ENCODE results near the gene TMEM239. TPM values are rescaled to one million over a fixed set of nuclear protein-coding genes. Genes with fewer than 3 reads are reported as not detected.

Gene TMEM239
- total RNA-seq, 3 donors from 2014 or later = under 0.01 TPM; not detected in 2

GRCh38 chr20:2799688-2800520, 16.3 kb upstream of the TMEM239 start:
- TF ChIP-seq POLR2A (IDR thresholded peaks at IDR 0.05) (no peak), CTCF (IDR thresholded peaks at IDR 0.05) (no peak), POLR2AphosphoS5 (IDR thresholded peaks at IDR 0.05) (no peak)
- H3K4me1 ChIP-seq = no peaks in the 10 kb centered on the region
- H3K36me3 ChIP-seq = no peaks in the 10 kb centered on the region
- no peaks in the 10 kb centered on the region for H3K9me3 ChIP-seq
- H3K27ac ChIP-seq = peak overlapping the region in 1 of 2 donors; percentile 27
- intact Hi-C loops (cut with DNase I; ENCODE audit: low total_unique reads) = no loop called here
- DNase-seq (ENCODE audit: low spot score in 2 of 2) = no peak
- H3K4me3 ChIP-seq = peak overlapping the region; percentile 40 to 70 (median 48)
- H3K27me3 ChIP-seq = peaks cover 0 to 10% of the 10 kb centered on the region in 2 donors

- Histone ChIP-seq H3K36me3 (no peaks in the 10 kb centered on the region), H3K27me3 (peaks cover 0 to 18% of the 10 kb centered on the region in 2 donors), H3K4me3 (peak within 1 kb of the TSS; percentile 40 to 70 (median 48)), H3K4me1 (no peaks in the 10 kb centered on the region), H3K27ac (peak within 1 kb of the TSS; percentile 18 to 27), H3K9me3 (no peaks in the 10 kb centered on the region)
- intact Hi-C loops (cut with DNase I; ENCODE audit: low total_unique reads) = no loop called here
- no peak for TF ChIP-seq POLR2AphosphoS5 (IDR thresholded peaks at IDR 0.05)
- TF ChIP-seq POLR2A (IDR thresholded peaks at IDR 0.05) = no peak
- TF ChIP-seq CTCF (IDR thresholded peaks at IDR 0.05) = no peak
- DNase-seq (ENCODE audit: low spot score in 2 of 2) = no peak
Measured at GRCh38 chr20:2800521-2801285, 15.5 kb upstream of the TMEM239 start, which contains the start of gene CPXM1. CPXM1 (minus strand) TSS chr20:2800627; CDS start chr20:2800572, 55 bp downstream.

- H3K27me3 ChIP-seq = peaks cover 0 to 24% of the 10 kb centered on the region in 2 donors
- H3K4me3 ChIP-seq = peak overlapping the region in 2 of 3 donors; percentile 48 to 70
- intact Hi-C loops (cut with DNase I; ENCODE audit: low total_unique reads) = no loop called here
Measured at GRCh38 chr20:2801286-2801728, 14.9 kb upstream of the TMEM239 start.

GRCh38 chr20:2804041-2804828, 11.9 kb upstream of the TMEM239 start:
- TF ChIP-seq POLR2AphosphoS5 (IDR thresholded peaks at IDR 0.05) = no peak
- TF ChIP-seq CTCF (IDR thresholded peaks at IDR 0.05) = no peak
- no peak for TF ChIP-seq POLR2A (IDR thresholded peaks at IDR 0.05)
- DNase-seq (ENCODE audit: low spot score in 2 of 2) = no peak
- H3K9me3 ChIP-seq = no peaks in the 10 kb centered on the region
- no peak overlapping the region for H3K27ac ChIP-seq
- H3K4me3 ChIP-seq = no peak overlapping the region
- peaks cover 0 to 22% of the 10 kb centered on the region in 2 donors for H3K27me3 ChIP-seq
- intact Hi-C loops (cut with DNase I; ENCODE audit: low total_unique reads) = no loop called here
- no peaks in the 10 kb centered on the region for H3K4me1 ChIP-seq
- no peaks in the 10 kb centered on the region for H3K36me3 ChIP-seq

More at GRCh38 chr20:2801286-2801728, 14.9 kb upstream of the TMEM239 start:
- DNase-seq (ENCODE audit: low spot score in 2 of 2) = peak; percentile 41 to 75
- TF ChIP-seq POLR2AphosphoS5 (IDR thresholded peaks at IDR 0.05) (no peak), POLR2A (IDR thresholded peaks at IDR 0.05) (no peak), CTCF (IDR thresholded peaks at IDR 0.05) (no peak)
- H3K9me3 ChIP-seq = no peaks in the 10 kb centered on the region
- peak overlapping the region; percentile 18 to 27 for H3K27ac ChIP-seq
- no peaks in the 10 kb centered on the region for H3K4me1 ChIP-seq
- H3K36me3 ChIP-seq = no peaks in the 10 kb centered on the region

Data from breast epithelium (tissue), 4 donors.